Left lung (tissue), 10 donors: ENCODE measurements around the gene WTAP. TPM values are rescaled to one million over a fixed set of nuclear protein-coding genes. Genes with fewer than 3 reads are reported as not detected.

Experiments
- ATAC-seq: fragments of 200-7000 bp; cut with Tn5 transposase; one replicate; pipeline ENCODE4 v1.9.1; 2020; ENCODE audit warnings: moderate library complexity
- DNase-seq, 4 donors: peaks; one replicate each; pipeline ENCODE4 v3.0.0-alpha.2; 2013 to 2020
- H3K27ac ChIP-seq, 2 donors: fragments of 200-600 bp; sonication (generic) in 1 of 2; one replicate each; pipeline versions ENCODE4 v1.5.0 to v1.8.0; 2020 to 2021
- H3K27me3 ChIP-seq, 2 donors: fragments of 200-600 bp; sonication (generic) in 1 of 2; one replicate each; pipeline versions ENCODE4 v1.5.0 to v1.8.0; 2020 to 2021
- H3K36me3 ChIP-seq, 2 donors: fragments of 200-600 bp; sonication (generic) in 1 of 2; one replicate each; pipeline versions ENCODE4 v1.5.0 to v1.8.0; 2020 to 2021
- H3K4me1 ChIP-seq, 2 donors: fragments of 200-600 bp; one replicate each; pipeline ENCODE4 v1.8.0; 2021
- H3K4me3 ChIP-seq, 2 donors: fragments of 200-600 bp; sonication (generic) in 1 of 2; one replicate each; pipeline versions ENCODE4 v1.5.0 to v1.8.0; 2020 to 2021; ENCODE audit warnings: mild to moderate bottlenecking in 1 of 2
- H3K9me3 ChIP-seq, 2 donors: fragments of 200-600 bp; sonication (generic) in 1 of 2; one replicate each; pipeline versions ENCODE4 v1.5.0 to v1.8.0; 2020 to 2021
- CTCF ChIP-seq, 2 donors: fragments of 200-600 bp; sonication (generic) in 1 of 2; IDR thresholded peaks; one replicate each; pipeline versions ENCODE4 v1.5.0 to v1.8.0; 2021; ENCODE audit warnings: antibody characterized with exemption in 2 of 2
- intact Hi-C, 2 donors: fragments of 100-400 bp; cut with DNase I; formaldehyde crosslinking; loops; one replicate each; pipeline versions ENCODE4 v1.11.2 to v1.14.2; 2022
- polyA plus RNA-seq, 6 donors: library from polyadenylated mRNA; unstranded; fragments of 120-200 nt; gene quantifications; one replicate each; pipeline ENCODE4 v1.2.1, GENCODE V29; 2013; ENCODE audit not compliant: insufficient read length in 6 of 6
- total RNA-seq, 2 donors: library from RNA; stranded (reverse); fragmentation: NEBNext Ultra II Directional; extraction: Animal tissue kit (Norgen Biotek cat#: 25700); gene quantifications; one replicate each; pipeline ENCODE4 v1.2.1, GENCODE V29; 2021
- donor health status: DM: no; HTN: yes; CAD: no.
- donor health status: DM: no; HTN: no; CAD: no.

The WTAP gene
- total and polyA plus RNA-seq, 8 donors = 66.6 to 135 (median 125) TPM

- intact Hi-C loops = no loop called here
- Histone ChIP-seq H3K4me1 (no peaks in the 10 kb centered on the region), H3K27ac (no peak overlapping the region), H3K36me3 (peaks cover 0 to 99% of the 10 kb centered on the region in 2 donors), H3K27me3 (no peaks in the 10 kb centered on the region), H3K9me3 (no peaks in the 10 kb centered on the region), H3K4me3 (no peak overlapping the region)
- DNase-seq (no peak), ATAC-seq (no peak)
- no peak for TF ChIP-seq CTCF (IDR thresholded peaks at IDR 0.05)
Measured at GRCh38 chr6:159753081-159753872, 26.0 kb downstream of the WTAP start.

GRCh38 chr6:159754401-159754800 lies 27.1 kb downstream of the WTAP start:
- Histone ChIP-seq H3K4me3 (no peak overlapping the region), H3K27me3 (no peaks in the 10 kb centered on the region), H3K4me1 (no peaks in the 10 kb centered on the region), H3K36me3 (peaks cover 0 to 99% of the 10 kb centered on the region in 2 donors), H3K27ac (no peak overlapping the region), H3K9me3 (no peaks in the 10 kb centered on the region)
- intact Hi-C loops = no loop called here
- ATAC-seq (no peak), DNase-seq (no peak)
- no peak for TF ChIP-seq CTCF (IDR thresholded peaks at IDR 0.05)

DNA sequence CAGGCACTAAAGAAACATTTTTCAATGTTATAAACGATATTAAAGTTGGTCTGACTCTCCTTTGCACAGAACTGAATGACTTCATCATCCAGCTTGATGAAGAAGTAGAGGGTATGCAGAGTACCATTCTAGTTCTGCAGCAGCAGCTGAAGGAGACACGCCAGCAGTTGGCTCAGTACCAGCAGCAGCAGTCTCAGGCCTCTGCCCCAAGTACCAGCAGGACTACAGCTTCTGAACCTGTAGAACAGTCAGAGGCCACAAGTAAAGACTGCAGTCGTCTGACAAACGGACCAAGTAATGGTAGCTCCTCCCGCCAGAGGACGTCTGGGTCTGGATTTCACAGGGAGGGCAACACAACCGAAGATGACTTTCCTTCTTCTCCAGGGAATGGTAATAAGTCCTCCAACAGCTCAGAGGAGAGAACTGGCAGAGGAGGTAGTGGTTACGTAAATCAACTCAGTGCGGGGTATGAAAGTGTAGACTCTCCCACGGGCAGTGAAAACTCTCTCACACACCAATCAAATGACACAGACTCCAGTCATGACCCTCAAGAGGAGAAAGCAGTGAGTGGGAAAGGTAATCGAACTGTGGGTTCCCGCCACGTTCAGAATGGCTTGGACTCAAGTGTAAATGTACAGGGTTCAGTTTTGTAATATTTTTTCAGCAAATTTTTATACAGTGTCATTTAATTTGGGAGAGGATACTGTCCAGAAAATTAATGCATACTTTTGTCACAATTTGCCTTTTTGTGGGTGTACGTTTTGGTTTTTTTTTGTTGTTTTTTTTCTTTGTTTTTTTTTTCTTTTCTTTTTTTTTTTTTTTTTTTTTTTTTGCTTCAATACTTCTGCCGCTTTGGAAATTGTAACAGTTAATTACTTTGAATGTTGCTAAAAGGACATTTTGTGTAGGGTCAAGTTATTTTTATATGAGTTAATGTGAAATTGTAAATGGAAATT lies 27.9 kb downstream of the WTAP start:
- peaks cover 0 to 7% of the 10 kb centered on the region in 2 donors for H3K4me1 ChIP-seq
- ATAC-seq (peak; percentile 10), DNase-seq (no peak)
- H3K27ac ChIP-seq = no peak overlapping the region
- no peaks in the 10 kb centered on the region for H3K27me3 ChIP-seq
- H3K4me3 ChIP-seq = no peak overlapping the region
- TF ChIP-seq CTCF (IDR thresholded peaks at IDR 0.05) = no peak
- peaks cover 0 to 91% of the 10 kb centered on the region in 2 donors for H3K36me3 ChIP-seq
- no peaks in the 10 kb centered on the region for H3K9me3 ChIP-seq
- intact Hi-C loops = no loop called here

GRCh38 chr6:159756508-159756907 lies 29.2 kb downstream of the WTAP start:
- peaks cover 0 to 79% of the 10 kb centered on the region in 2 donors for H3K36me3 ChIP-seq
- ATAC-seq = peak; percentile 57
- no peak for TF ChIP-seq CTCF (IDR thresholded peaks at IDR 0.05)
- H3K27me3 ChIP-seq = no peaks in the 10 kb centered on the region
- intact Hi-C loops = no loop called here
- no peak overlapping the region for H3K4me3 ChIP-seq
- no peak overlapping the region for H3K27ac ChIP-seq
- H3K9me3 ChIP-seq = no peaks in the 10 kb centered on the region
- no peak for DNase-seq
- H3K4me1 ChIP-seq = peaks cover 0 to 18% of the 10 kb centered on the region in 2 donors
